Dermis blood vessel endothelial cell (primary cell): ENCODE results near the gene FUCA2. TPM values are rescaled to one million over a fixed set of nuclear protein-coding genes. Genes with fewer than 3 reads are reported as not detected.

ENCODE experiments used
- total RNA-seq: library from RNA; depleted of rRNA; stranded (reverse); fragments of >200 nt; gene quantifications from 2 replicates; pipeline ENCODE4 v1.2.3, GENCODE V29; 2014

Gene FUCA2
- total RNA-seq, 1 donor from 2014 or later = 30.3 TPM

Other genes starting within 250 kb of the FUCA2 start
- 3.1 and 3.8 TPM in 2 replicates for gene ADAT2, start 61.0 kb downstream of the FUCA2 start, total RNA-seq
- gene PEX3, start 60.9 kb downstream of the FUCA2 start, total RNA-seq = 15.1 and 23.4 TPM in 2 replicates
- gene PHACTR2, start 166.2 kb upstream of the FUCA2 start, total RNA-seq = 199 and 230 TPM in 2 replicates